ENCODE data around the gene PPL. TPM values are rescaled to one million over a fixed set of nuclear protein-coding genes. Genes with fewer than 3 reads are reported as not detected.

PPL gene
- total RNA-seq, 4 donors from 2014 or later = 67.5 to 239 (median 111) TPM

GRCh38 chr16:4966736-4967453 is 29.9 kb upstream of the PPL start:
- TF ChIP-seq CTCF (IDR thresholded peaks at IDR 0.05; ENCODE audit: low read depth) = no peak

- TF ChIP-seq CTCF (IDR thresholded peaks at IDR 0.05; ENCODE audit: low read depth) = no peak
Measured at GRCh38 chr16:4962716-4963115, 25.8 kb upstream of the PPL start.

- no peak for TF ChIP-seq CTCF (IDR thresholded peaks at IDR 0.05; ENCODE audit: low read depth)
Measured at GRCh38 chr16:4960579-4960978, 23.6 kb upstream of the PPL start.

- TF ChIP-seq CTCF (IDR thresholded peaks at IDR 0.05; ENCODE audit: low read depth) = no peak
Measured at GRCh38 chr16:4958510-4959438, 21.8 kb upstream of the PPL start.

GRCh38 chr16:4957720-4958509 is 21.0 kb upstream of the PPL start, which contains the start of gene SEC14L5:
Gene SEC14L5 (plus strand): TSS chr16:4958330. CDS start chr16:4959324, 994 bp downstream.
- TF ChIP-seq CTCF (IDR thresholded peaks at IDR 0.05; ENCODE audit: low read depth) = no peak

- no peak for TF ChIP-seq CTCF (IDR thresholded peaks at IDR 0.05; ENCODE audit: low read depth)
Measured at GRCh38 chr16:4957420-4957719, 20.4 kb upstream of the PPL start.

Data from subcutaneous adipose tissue (tissue), 4 donors.